Measurements from ENCODE around the gene SLC24A1.
A peak's percentile ranks its signal among the peaks of the same experiment; 100 is the strongest.
"Not testable (repeated sequence)": the region's sequence is repeated elsewhere in the genome, so short reads cannot be mapped to it uniquely, and the experiment has no call there.

Gene SLC24A1

DNA sequence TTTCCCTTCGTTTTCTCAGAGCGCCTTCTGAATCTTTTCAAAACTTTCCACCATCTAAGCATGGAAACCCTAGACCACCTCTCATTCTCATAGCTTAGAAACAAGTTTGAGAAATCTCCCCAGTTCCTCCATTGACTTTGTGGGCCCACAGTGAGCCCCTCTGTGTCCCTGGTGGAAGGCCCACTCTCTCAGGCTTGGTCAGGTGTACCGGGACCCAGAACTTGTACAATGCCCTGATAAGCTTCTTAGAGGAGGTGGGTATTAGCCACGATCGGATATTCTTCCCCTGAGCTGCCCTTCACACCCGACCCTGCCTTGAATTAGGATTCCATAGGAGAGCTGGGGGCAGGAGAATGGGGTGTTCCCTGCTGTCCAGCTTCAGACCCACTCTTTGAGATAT is at the start of gene SLC24A1:
Gene SLC24A1 (plus strand): TSS at position 301 of the 400 bp plus-strand sequence. CDS start 2,143 bp downstream, outside the sequence.
- DNase-seq = no peak

DNA sequence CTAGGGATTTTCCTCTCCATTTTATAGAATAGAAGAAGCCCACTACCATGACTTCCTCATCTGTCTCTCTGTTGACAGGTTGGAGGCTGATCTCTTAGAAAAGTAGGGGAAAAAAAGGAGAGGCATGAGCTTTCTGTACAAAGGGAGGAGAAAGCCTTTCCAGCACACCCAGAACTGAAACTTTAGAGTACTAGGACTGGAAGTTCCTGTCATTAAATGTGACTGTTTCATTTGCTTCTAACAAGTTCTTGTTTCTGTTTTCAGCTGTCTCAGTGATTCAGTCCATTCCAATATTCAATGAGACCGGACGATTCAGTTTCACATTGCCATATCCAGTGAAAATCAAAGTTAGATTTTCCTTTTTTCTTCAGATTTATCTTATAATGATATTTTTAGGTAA is 49.8 kb upstream of the SLC24A1 start:
- DNase-seq = no peak

DNA sequence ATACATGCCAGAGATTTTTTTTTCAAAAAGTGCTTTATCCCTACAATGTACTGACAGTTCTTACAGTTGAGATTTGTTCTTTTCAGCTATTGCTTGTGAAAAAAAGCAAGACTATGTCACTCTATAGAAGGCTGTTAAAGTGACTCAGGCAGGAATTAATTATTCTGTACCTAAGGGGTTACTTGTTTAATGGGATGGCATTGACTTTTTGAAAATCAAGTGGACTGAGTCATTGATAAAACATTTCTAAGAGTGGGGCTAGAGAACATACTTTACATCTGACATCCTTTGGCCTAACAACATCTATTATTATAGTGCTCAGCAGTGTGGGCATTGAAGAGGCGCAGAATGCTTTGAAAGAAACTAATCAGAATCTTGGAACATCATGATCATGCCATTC is 45.1 kb upstream of the SLC24A1 start:
- DNase-seq = no peak

DNA sequence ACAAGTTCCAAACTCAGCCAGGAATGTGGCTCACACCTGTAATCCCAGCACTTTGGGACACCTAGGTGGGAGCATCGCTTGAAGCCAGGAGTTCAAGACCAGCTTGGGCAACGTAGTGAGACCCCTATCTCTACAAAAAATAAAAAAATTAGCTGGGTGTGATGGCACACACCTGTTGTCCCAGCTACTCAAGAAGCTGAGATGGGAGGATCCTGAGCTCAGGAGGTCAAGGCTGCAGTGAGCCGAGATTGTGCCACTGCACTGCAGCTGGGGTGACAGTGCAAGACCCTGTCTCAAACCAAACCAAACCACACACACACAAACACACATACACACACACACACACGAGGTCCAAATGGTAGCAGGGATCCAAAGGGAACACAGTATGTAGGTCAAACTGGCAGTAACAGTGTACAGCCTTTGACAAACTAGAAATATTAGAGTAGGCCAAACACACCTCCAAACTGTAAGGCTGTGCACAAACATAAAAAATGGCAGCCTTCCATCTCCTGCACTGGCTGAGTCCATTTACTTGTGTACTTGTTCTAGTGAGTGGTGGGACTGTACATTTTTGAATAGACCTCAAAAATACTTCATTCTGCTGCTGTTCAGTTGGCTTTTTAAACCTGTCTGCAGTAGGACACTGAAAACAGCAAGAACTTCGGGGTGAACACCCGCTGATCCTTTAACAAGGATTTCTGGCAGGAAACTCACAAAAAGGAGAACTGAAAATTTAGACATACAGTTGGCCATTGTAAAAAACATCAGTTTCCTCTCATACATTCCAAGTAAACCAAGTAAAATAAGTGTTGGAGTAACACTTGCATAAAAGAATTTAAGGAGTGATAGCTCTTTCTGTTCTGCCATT is 44.4 kb upstream of the SLC24A1 start:
- no peak for DNase-seq

DNA sequence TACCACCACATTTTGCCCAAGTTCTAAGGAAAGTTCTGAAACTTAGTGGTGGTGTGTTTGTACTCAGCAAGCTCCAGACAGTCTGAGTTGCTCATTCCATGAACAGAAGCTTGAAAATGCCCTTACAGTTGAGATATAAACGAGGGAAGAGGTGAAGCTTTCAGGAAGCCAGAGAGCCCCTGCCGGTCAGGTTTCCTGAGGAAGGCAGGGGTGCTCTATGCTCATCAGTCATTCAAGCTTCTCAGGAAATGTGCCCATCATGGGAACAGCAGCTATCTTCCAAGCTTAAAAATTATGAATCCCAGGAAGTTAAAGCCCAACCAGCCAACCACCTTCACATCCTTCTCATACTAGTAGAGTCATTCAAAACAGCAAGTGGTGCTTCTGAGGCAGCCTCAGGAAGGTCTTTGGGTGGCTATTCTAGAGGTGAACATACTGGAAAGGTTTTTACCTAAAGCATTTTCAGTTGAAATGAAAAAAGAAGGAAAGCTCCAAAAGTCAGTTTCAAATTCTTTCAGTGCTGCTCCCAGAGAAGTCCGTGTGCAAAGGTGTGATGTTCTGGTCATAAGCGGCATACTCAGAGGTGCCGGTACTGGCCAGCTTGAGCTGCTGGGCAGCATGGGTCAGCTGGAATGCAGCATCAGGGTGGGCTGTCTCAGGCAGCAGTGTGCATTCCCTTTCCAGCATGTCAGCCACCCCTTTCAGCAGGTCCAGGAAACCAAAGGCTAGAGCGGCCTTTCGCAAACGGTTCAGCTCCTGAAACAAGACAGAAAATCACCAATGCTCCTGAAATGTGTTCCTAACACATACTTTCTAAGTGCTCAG is 42.6 kb upstream of the SLC24A1 start:
- no peak for DNase-seq

DNA sequence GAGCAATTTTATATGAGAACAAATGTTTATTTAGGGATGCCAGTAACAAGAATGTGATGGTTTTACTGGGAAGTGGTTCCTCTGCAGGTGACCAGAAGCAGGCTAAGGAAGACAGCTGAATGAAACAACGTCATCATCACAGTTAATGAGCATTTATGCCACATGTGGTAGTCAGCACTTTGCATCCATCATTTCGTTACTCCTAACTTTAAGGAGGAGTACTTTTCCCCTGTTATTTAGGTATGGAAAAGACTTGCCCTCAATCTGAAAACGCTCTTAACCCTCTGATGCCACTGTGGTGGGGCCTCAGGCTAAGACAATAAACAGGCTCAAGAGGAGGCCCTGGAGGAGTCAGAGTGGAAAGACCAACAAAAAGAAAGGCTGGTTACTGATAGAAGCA is 42.0 kb upstream of the SLC24A1 start:
- no peak for DNase-seq

DNA sequence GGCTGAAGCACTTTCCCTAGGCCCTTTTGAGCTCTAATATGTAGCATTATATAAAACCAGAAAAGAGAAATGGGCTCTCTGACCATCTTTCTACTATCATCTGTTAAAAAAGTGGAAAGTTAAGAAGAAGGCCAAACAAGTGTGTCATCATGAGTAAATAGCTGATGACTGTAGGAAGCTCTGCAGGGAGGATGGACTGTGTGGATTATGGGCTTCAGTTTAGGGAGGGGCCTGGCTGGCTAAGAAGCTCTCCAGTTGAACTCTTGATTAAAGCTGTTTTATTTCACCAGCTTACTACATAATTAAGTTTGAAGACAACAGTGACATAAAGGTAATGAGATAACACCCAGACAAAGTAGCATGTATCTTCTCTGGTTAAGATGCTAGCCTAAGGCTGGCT is 41.5 kb upstream of the SLC24A1 start:
- DNase-seq = no peak

DNA sequence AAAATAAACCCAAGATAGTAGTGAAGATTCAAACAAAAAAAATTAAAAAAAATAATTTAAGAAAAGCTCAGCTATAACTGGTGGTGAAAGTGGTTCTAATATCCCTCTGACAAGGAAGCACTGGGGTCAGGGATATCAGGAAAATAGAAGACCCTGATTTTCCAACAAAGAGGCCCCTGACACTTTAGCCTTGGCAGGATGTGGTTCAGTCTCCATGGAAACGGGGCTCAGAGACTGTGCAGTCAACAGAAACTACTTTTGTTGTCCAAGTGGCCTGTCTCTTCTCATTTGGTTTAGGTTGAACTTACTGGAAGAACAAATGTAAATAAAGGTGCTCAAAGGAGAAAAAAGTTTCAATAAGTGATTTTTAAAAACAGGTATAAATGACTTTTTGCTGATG is 38.0 kb upstream of the SLC24A1 start:
- DNase-seq = no peak

DNA sequence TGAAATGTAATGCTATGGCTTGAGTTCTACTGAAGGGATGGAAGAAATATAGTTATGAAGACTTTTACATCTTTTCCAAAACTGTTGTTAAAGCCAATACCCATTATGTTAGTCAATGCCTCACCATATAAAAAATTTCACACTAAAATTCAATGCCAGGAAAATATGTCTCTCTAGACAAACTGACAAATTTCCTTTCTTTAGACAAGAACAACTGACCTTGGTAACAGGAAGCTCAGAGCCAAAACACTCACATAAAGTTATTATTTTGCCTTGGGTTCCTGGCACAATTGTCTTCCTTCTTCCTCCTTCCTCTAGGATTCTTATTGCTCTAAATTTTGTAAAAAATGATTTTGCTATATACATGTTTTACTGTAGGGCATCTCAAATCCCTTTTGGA is 37.5 kb upstream of the SLC24A1 start:
- DNase-seq = no peak

DNA sequence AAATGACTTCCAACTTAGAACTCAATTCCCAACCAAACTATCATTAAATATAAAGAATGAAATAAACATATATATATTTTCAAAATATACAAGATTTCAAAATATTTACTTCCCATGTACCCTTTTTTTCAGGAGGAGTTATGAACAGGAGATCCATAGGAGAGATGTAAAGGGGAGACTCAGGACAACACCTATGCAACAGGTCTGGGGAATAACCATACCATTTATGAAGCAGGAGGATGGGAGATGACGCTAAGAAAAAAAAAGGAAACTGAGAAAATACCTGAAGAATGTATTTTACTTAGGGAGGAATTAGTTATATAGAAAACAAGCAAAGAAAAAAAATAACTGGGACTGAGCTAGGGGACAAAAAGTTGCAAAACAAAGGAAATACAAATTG is 34.6 kb upstream of the SLC24A1 start:
- no peak for DNase-seq

DNA sequence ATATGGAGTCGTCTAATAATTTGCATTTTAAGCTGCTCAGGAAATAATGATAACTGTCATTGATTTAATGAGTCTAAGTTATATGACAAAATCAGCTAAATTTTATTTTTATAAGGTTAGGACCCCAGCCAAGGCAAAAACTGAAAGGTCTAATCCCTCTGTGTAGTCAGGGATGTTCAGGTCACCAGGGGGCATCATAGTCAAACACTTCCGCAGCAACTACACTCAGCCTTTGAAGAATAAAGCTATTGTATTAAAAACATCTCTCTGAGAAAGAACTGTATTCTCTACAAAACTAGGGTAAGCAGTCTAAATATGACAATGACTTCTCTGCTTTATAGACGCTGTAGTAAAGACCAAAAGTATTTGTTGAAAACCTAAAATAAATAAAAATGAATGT is 25.8 kb upstream of the SLC24A1 start:
- no peak for DNase-seq

DNA sequence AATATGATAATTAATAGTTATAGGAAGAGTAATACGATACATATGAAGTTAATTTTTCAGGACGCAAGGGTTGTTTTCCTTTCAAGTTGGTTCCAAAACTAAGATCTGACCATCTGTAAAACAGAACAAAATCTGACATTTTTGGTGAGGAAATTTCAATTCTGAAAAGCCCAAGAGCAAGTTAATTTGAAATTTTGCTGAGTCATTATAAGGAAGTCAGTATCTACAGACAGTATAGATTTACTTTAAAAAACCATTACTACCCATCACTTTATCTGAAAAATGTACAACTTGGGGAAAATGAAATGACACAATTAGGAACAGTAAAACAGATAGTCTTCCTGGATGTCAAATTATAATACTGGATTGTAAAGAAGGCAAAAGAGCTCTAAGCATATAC is 23.3 kb upstream of the SLC24A1 start:
- no peak for DNase-seq

DNA sequence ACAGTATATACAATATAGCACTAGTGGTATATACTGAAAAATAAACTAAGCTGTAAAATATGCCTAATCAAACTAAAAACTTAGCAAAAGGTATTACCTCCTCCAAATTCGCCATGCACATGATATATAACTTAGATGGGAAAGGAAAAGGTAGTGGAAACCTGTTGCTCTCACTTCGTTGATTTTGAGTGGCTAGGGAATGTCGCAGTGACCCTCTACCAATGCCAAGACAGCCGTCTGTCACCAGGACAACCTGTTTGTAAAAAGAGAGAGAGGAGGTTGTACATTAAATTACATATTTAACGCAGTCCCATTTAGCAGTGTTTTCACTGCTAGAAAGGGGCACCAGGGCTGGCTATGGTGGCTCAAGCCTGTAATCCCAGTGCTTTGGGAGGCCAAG is 22.1 kb upstream of the SLC24A1 start:
- DNase-seq = no peak

DNA sequence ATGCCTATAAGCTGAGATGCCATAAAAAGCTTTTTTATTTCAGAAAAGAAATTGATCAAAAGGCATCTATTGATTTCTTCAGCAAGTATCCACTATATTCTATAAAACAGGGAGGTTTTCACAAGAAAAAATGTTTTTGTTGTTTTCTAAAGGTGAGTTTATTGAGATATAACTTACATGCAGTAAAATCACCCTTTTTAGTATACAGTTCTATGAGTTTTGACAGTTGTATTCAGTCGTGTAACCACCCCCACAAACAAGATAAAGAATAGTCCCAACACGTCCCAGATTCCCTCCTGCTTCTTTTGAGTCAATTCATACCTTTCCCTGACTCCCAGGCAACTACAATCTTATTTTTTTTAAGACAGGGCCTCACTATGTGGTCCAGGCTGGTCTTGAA is 18.6 kb upstream of the SLC24A1 start:
- no peak for DNase-seq

DNA sequence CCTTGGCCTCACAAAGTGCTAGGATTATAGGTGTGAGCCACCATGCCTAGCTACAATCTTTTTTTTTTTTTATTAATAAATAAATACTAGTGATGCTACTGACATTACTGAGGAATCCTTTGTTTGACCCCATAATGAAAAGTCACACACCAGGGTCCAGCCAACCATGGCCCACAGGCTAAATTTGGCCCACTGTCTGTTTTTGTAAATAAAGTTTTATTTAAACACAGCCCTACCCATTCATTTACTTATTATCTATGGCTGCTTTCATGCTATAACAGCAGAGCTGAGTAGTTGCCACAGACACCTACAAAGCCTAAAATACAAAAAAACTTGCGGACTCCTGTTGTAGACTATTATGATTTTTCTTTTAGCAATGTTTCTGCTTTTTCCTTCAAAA is 18.2 kb upstream of the SLC24A1 start:
- no peak for DNase-seq

DNA sequence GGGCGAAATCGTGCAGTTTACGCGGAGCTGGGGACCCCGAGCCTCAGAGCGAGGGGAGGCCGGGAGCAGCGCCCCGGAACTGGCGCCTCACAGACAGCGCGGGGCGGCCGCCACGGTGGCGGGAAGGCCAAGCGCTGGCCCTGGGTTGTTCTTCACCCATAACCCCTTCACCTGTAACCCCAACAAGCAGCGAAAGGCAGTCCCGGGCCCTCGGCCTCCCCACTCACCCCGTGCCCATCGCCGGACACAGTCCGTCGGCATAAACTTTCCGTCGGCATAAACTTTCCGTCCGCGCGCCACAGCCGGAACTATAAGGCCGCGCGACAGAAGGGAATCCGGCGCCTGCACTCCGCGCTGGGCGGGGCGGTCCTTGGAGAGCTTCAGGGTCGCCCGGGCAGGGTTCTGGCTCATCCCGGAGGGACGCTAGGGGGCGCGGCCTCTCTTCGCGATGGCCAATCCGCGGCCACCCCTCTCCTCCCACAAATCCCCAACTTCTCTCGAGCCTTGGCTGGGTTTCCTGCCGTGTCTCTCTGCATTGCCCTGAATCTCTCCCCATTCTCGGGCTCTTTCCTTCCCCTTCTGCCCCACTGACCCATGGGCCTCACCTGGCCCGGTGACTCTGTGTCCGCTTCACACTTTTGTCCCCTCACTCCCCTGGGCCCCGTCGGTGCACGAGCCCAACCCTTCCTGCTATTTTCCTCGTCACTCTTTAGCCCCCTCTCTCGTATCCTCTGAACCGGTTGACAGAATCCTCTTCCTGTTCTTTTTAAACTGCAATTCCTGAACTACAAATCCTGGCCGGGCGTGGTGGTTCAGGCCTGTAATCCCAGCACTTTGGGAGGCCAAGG is 10.6 kb upstream of the SLC24A1 start, which contains the start of gene INTS14:
Gene INTS14 (minus strand): TSS at position 261 of the 848 bp plus-strand sequence. CDS start 3,751 bp downstream, outside the sequence.
- DNase-seq = peak; percentile 92

DNA sequence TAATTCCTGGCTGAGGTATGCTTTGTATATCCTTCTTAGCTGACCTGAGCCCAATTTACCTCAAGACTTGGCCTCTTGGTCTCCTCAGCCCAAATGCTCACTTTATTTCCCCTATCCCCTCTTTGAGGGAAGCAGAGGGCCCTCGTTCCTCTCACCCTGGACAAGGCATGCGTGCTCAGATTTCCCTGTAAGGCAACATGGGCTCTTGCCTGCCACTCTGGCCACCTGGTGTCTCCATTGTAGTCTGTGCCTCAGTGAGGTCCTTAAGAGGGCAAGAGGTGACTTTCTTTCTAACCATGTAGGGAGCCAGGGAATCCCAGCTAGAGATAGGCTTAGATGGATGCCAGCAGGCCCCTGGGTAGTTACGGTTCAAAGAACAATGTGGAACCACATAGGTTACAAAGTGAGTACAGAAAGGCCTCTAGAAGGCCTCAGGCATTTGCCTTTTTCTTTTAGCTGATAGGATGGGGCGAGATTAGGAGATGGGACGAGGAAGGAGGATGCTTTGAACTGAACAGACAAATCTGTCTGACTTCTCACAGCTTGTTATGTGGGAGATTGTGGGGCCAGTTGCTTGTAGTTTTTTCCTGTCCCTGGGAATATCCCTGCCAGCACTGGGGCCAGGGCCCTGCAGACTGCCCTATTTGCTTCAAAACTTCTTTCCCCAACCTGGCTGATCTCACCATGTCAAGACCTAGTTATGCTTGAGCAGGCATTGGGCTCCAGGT is 9.7 kb upstream of the SLC24A1 start:
- no peak for DNase-seq

DNA sequence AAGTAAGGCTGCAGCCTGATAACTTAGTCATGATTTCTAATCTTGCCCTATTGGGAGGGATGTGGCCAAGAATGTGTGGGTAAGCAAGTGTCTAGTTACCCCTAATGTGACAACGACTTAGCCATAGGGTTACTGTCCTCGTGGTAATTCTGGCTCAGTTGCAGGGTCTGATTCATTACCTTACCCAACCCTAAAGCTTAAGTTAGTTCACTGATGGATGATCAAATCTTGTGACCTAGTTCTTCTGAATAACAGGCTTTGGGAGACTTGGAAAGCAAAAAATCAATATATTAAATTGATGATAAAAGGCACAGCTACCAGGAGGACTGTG is 9.2 kb upstream of the SLC24A1 start:
- no peak for DNase-seq

DNA sequence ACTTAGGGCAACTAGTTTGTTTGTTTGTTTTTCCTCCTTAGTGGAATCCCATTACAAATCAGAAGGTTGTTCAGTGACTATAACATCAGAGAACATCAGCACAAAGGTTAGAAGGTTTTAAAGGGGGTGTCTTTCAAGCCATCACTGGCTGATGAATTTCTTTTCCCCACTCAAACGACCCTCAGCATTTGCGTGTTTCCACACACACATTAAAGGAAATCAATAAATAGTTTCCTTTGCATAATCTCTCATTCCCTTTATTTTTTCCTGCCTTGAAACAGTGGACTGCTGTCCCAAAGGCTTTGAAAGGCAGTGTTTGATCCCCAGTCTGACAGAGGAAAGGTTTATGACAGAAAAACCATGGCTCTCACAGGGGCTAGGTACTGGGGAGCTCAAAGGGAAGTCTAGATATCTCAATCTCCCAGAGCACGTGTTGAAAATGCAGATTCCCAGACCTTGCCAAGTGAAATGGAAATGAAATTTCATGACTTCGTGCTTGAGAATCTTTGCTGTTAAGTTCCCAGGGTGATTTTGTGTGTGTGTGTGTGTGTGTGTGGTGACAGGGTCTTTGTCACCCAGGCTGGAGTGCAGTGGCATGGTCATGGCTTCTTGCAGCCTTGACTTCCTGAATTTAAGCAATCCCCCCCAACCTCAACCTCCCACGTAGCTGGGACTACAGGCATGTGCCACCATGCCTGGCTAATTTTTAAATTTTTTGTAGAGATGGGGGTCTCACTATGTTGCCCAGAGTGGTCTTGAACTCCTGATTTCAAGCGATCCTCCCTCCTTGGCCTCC is 8.6 kb upstream of the SLC24A1 start:
- no peak for DNase-seq

DNA sequence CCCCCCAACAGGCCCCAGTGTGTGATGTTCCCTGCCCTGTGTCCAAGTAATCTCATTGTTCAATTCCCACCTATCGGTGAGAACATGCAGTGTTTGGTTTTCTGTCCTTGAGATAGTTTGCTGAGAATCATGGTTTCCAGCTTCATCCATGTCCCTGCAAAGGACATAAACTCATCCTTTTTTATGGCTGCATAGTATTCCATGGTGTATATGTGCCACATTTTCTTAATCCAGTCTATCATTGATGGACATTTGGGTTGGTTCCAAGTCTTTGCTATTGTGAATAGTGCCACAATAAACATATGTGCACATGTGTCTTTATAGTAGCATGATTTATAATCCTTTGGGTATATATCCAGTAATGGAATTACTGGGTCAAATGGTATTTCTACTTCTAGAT is 5.9 kb upstream of the SLC24A1 start:
- not testable (repeated sequence) for DNase-seq

DNA sequence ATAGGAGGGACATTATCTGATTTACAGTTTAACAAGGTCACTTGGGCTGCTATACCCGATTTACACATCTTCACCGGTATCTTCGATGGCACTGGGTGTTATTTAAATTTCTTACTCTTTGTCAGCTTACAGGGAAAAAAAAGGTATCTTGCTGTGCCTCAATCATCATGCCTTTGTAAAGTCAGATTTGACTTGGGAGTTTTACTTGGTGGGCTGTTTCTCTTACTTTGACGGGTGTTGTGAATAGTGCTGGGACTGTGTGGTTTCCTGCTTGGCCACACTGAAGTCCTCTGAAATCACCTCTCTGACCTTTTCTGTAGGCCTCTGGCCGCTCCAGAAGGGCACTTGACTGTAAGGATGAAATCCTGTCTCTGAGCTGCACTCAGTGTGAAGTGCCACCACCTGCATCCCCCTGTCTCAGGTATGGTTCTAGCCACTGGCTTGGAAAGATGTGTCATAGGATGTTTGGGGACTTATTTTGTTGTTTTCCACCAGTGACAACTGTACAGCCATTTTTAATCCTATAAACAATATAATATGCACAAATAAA is 3.1 kb upstream of the SLC24A1 start:
- DNase-seq = no peak

Measured in NCI-H1417 treated with DMSO at 0.1 percent for 48 hours (cell line).